GM12801 (cell line): ENCODE results near the gene TBX10.

Experiments
- CTCF ChIP-seq: IDR thresholded peaks from one replicate; pipeline ENCODE4 v1.5.1; 2011; ENCODE audit warnings: control low read depth; ENCODE audit not compliant: insufficient read length; ENCODE audit errors: extremely low read depth

The TBX10 gene

DNA sequence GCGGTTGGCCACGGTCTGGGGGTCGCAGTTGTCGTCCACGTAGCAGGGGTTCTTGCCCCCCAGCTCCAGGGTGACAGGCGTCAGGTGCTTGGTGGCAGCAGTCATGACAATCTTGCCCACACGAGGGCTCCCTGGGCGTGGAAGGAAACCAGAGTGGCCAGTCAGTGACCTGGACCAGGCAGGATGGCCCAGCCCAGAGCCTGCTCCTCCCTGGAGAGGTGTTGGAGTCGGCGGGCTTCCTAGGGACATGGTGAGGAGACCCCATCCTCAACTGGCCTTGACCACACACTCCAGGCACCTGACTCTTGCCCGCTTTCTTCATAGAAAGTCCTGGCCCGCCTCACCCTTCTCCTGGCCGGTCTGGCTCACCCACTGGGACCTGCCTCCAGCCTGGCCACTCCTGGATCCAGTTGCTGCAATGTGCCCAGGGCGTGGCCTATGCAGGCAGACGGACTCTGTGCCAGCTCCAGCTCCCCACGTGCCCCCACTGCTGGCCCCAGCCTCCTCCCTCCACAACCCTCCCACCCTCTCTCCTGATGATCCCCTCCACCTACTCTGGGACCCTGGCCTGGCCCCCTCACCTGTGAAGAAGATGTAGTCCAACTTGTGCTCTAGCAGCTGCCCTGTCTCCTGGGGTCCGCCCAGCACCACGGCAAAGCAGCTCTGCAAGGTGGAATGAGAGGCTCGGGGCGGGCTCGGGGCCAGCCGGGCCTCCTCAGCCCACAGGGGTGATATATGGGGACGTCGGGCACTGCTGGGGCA, 26.2 kb upstream of the TBX10 start:
- no peak for TF ChIP-seq CTCF

- TF ChIP-seq CTCF = no peak
Measured at GRCh38 chr11:67664696-67665540, 25.4 kb upstream of the TBX10 start.

DNA sequence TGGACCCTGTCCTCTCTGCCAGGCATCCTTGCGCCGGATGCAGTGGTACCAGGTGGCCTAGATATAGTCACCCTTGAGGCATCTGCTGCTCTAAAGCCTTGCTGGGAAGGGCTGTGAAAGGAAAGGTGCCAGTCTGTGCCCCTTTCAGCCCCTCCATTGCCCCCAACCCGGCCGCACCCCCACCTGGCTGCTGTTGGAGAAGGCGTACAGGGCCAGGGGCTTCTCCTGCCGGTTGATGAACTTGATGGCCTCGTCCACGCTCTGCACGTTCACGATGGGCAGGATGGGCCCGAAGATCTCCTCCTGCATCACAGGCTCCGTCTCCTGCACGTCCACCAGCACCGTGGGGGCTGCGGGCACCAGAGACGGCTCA, 24.6 kb upstream of the TBX10 start:
- TF ChIP-seq CTCF = no peak

GRCh38 chr11:67663532-67664212, 24.1 kb upstream of the TBX10 start:
- no peak for TF ChIP-seq CTCF

- TF ChIP-seq CTCF = no peak
Measured at GRCh38 chr11:67662835-67663531, 23.4 kb upstream of the TBX10 start.

- no peak for TF ChIP-seq CTCF
Measured at GRCh38 chr11:67662142-67662834, 22.7 kb upstream of the TBX10 start.
